Psoas muscle (tissue), 8 donors: ENCODE measurements around the gene BRD4. TPM values are rescaled to one million over a fixed set of nuclear protein-coding genes. Genes with fewer than 3 reads are reported as not detected.

Experiments
- ATAC-seq, 4 donors: fragments of 200-7000 bp; cut with Tn5 transposase; one replicate each; pipeline ENCODE4 v1.9.1; 2020; ENCODE audit warnings: moderate library complexity in 3 of 4, mild to moderate bottlenecking in 2 of 4
- DNase-seq, 2 donors: peaks; one replicate each; pipeline ENCODE4 v3.0.0-alpha.2; 2020
- H3K27ac ChIP-seq: fragments of 200-600 bp; one replicate; pipeline ENCODE4 v1.8.0; 2022
- H3K27me3 ChIP-seq, 3 donors: fragments of 200-600 bp in 1 of 3; one replicate each; pipeline versions ENCODE4 v1.6.1 to v1.8.0; 2013 to 2022; ENCODE audit warnings: low read length in 2 of 3, mild to moderate bottlenecking in 2 of 3, moderate library complexity in 1 of 3; ENCODE audit not compliant: insufficient read depth in 3 of 3
- H3K36me3 ChIP-seq, 2 donors: fragments of 200-600 bp in 1 of 2; one replicate each; pipeline versions ENCODE4 v1.6.1 to v1.8.0; 2013 to 2022; ENCODE audit warnings: low read depth in 1 of 2, mild to moderate bottlenecking in 1 of 2, moderate library complexity in 1 of 2; ENCODE audit not compliant: insufficient read depth in 1 of 2
- H3K4me1 ChIP-seq: fragments of 200-600 bp; one replicate; pipeline ENCODE4 v1.8.0; 2022
- H3K4me3 ChIP-seq: fragments of 200-600 bp; one replicate; pipeline ENCODE4 v1.8.0; 2022; ENCODE audit warnings: mild to moderate bottlenecking
- H3K9me3 ChIP-seq: fragments of 200-600 bp; one replicate; pipeline ENCODE4 v1.8.0; 2022
- WGBS, 3 donors: extraction: QIAGEN DNeasy Blood & Tissue Kit; methylation state at CpG; one replicate each; pipeline versions ENCODE4 v1.1.6 to v1.1.7; 2013; 5-methylcytosine and 5-hydroxymethylcytosine counted together
- intact Hi-C, 2 donors: fragments of 100-400 bp; cut with DNase I; formaldehyde crosslinking; loops; one replicate each; pipeline versions ENCODE4 v1.11.0 to v1.14.2; 2022
- polyA plus RNA-seq, 3 donors: library from polyadenylated mRNA; stranded (reverse); fragments of 200-250 nt; gene quantifications; one replicate each; pipeline ENCODE4 v1.2.3, GENCODE V29; 2013
- total RNA-seq, 4 donors: library from RNA; stranded (reverse); fragmentation: NEBNext Ultra II Directional in 2 of 4; extraction: Animal tissue kit (Norgen Biotek cat#: 25700) in 2 of 4; gene quantifications; one replicate each; pipeline versions ENCODE4 v1.2.1 to v1.2.4, GENCODE V29; 2021 to 2023
- TF ChIP-seq, protein P1 (sequence below): fragments of 200-600 bp; IDR thresholded peaks from one replicate; pipeline ENCODE4 v1.8.0; 2022; ENCODE audit warnings: antibody characterized with exemption
- donor health status: healthy with polysubstance abuse.
- donor health status: DM: no; HTN: no; CAD: no; lungs with moderate emphysema.
- donor health status: Bipolar disorder and iron deficiency.
- donor health status: healthy.
- donor health status: DM: yes; HTN: yes; CAD: no.
- donor health status: DM: no; HTN: no; CAD: no.
- donor health status: DM: no; HTN: no; CAD: no.
- donor health status: DM: yes; HTN: yes; CAD: no.

BRD4 gene
- total and polyA plus RNA-seq, 7 donors: 42.6 to 120 (median 98.6) TPM

DNA sequence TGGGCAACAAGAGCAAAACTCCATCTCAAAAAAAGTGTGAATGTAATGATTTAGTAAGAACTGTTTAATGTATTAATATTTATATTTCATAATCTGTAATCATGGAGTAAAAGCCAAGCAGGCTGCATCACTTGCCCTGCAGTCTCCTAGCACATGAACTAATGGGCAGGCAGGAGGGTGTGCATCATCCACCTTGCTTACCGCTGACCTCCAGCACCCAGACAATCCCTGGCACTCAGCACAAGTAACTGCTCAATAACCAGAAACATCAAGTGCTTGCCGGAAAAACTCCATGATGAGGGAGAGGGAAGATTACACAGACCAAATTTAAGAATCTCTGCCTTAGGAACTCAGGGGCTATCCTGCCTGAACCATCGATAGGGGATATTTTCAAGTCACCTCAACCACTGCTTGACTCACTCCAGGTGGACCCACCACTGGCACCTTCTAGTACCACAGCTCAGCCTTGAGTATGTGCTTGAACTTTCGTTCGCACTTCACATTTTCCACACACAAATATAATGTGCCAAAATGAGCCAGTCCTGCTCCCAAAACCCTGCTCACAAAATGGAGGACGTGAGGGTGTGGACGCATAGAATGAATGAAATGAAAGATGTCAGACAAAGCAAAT is 18.6 kb downstream of the BRD4 start:
- peak overlapping the region; percentile 81 for H3K27ac ChIP-seq
- H3K4me3 ChIP-seq: no peak overlapping the region
- TF ChIP-seq, protein P1, sequence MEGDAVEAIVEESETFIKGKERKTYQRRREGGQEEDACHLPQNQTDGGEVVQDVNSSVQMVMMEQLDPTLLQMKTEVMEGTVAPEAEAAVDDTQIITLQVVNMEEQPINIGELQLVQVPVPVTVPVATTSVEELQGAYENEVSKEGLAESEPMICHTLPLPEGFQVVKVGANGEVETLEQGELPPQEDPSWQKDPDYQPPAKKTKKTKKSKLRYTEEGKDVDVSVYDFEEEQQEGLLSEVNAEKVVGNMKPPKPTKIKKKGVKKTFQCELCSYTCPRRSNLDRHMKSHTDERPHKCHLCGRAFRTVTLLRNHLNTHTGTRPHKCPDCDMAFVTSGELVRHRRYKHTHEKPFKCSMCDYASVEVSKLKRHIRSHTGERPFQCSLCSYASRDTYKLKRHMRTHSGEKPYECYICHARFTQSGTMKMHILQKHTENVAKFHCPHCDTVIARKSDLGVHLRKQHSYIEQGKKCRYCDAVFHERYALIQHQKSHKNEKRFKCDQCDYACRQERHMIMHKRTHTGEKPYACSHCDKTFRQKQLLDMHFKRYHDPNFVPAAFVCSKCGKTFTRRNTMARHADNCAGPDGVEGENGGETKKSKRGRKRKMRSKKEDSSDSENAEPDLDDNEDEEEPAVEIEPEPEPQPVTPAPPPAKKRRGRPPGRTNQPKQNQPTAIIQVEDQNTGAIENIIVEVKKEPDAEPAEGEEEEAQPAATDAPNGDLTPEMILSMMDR: no peak
- H3K4me1 ChIP-seq: peaks cover 74% of the 10 kb centered on the region
- H3K36me3 ChIP-seq: no peaks in the 10 kb centered on the region
- WGBS, 3 donors: 40 to 70% (median 47%) methylated on average over 7 of the region's 7 CpGs
- no peaks in the 10 kb centered on the region for H3K9me3 ChIP-seq
- intact Hi-C loops: no loop called here
- ATAC-seq (no peak), DNase-seq (no peak)
- H3K27me3 ChIP-seq: no peaks in the 10 kb centered on the region

DNA sequence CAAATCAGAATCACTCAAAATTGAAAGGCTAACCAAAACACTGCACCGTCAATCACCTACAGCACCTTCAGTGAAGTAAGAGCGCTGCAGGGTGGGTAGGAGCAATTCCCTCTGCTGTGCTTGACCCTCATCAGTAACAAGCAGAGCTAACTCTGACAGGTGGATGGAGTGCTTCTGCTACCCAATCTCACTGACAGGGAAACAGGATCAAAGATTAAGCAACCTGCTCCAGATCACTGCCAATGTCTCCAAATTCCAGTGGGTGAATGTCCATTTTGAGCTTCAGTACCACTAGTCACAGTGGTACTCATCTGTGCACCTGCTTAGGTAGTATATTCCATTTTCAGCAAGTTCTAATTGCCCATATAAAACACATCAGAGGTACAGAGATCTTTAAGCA is 25.2 kb downstream of the BRD4 start:
- ATAC-seq: peak; percentile 35 to 75 (median 52)
- WGBS, 3 donors: 78 to 100% (median 83%) methylated on average over 2 of the region's 2 CpGs
- no peaks in the 10 kb centered on the region for H3K27me3 ChIP-seq
- H3K9me3 ChIP-seq: no peaks in the 10 kb centered on the region
- H3K4me1 ChIP-seq: peaks cover 78% of the 10 kb centered on the region
- TF ChIP-seq, protein P1: no peak
- H3K27ac ChIP-seq: peak overlapping the region; percentile 39
- no peaks in the 10 kb centered on the region for H3K36me3 ChIP-seq
- intact Hi-C loops: no loop called here
- DNase-seq: no peak
- no peak overlapping the region for H3K4me3 ChIP-seq

DNA sequence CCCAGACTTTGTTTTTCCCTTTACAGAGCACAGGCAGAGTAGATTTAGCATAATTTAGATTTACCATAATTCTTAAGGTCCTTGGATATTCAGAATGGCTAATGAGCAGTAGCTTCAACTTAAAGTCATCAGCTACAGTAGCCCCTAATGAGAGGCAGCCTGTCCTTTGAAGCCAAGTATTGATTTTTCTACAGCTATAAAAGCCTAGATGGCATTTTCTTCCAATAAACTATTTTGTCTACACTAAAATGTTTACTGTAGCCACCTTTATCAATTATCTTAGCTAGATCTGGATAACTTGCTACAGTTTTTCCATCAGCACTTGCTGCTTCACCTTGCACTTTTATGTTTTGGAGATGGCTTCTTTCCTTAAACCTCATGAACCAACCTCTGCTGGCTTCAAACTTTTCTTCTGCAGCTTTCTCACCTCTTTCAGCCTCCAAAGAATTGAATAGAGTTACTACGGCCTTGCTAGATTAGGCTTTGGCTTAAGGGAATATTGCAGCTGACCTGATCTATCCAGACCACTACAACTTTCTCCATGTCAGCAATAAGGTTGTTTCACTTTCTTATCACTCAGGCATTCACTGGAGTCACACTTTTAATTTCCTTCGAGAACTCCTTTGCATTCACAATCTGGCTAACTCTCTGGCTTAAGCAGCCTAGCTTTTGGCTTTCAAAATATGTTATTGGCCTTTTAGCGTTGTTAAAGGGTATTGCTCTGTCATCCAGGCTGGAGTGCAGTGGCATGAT is 26.6 kb downstream of the BRD4 start:
- Histone ChIP-seq H3K27me3 (no peaks in the 10 kb centered on the region), H3K27ac (no peak overlapping the region), H3K36me3 (no peaks in the 10 kb centered on the region), H3K4me3 (no peak overlapping the region), H3K4me1 (peaks cover 81% of the 10 kb centered on the region), H3K9me3 (no peaks in the 10 kb centered on the region)
- 75 to 92% (median 79%) methylated on average over 3 of the region's 3 CpGs for WGBS, 3 donors
- no peak for ATAC-seq
- no peak for DNase-seq
- intact Hi-C loops: no loop called here
- TF ChIP-seq, protein P1: no peak

DNA sequence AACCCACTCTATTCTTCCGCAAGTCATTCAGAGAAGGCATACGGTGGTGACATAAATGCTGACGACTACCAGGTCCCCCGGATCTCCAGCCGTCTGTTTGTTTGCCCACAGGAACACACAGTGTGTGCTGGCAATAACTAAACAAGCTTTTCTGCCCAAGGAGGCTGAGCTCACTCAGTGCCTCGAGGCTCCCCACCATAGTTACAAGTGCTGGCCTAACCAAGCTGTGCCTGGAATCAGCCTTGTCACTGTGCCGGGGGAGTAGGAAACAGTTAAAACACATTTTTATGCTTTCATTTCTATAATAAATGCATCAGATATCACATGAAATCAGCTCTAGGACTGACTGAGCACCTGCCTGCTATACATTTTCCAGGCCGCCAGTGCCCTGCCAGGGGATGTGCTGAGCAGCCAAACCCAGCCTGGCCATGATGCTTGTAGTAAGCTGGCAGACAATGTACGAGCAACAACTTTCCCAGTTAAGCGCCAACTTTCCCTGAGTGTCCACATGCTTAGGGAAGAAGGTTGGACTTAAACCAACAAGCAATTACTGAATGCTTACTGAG is 28.1 kb downstream of the BRD4 start:
- intact Hi-C loops: no loop called here
- peak; percentile 41 to 79 (median 68) for ATAC-seq
- TF ChIP-seq, protein P1: no peak
- Histone ChIP-seq H3K4me1 (peaks cover 84% of the 10 kb centered on the region), H3K9me3 (no peaks in the 10 kb centered on the region), H3K27ac (peak overlapping the region; percentile 60), H3K4me3 (peak overlapping the region; percentile 38), H3K27me3 (no peaks in the 10 kb centered on the region), H3K36me3 (no peaks in the 10 kb centered on the region)
- 22 to 29% (median 27%) methylated on average over 10 of the region's 10 CpGs for WGBS, 3 donors
- DNase-seq: peak in 1 of 2 donors; percentile 67
